Stimulated activated naive CD8-positive, alpha-beta T cell treated with anti-CD3 and anti-CD28 coated beads, Interleukin-15, Interleukin-2, amounts not matched to agents 100 ng/mL and 50 ng/mL, for 24 hours (primary cell): Measurements from ENCODE around the gene TAX1BP1.
A peak's percentile ranks its signal among the peaks of the same experiment; 100 is the strongest.
"Not testable (repeated sequence)": the region's sequence is repeated elsewhere in the genome, so short reads cannot be mapped to it uniquely, and the experiment has no call there.

ENCODE experiments used
- H3K27ac Mint-ChIP-seq: one replicate; pipeline ENCODE4 v1.8.0; 2021; ENCODE audit warnings: mild to moderate bottlenecking, mixed read lengths
- H3K27me3 Mint-ChIP-seq: one replicate; pipeline ENCODE4 v1.8.0; 2021; ENCODE audit warnings: mixed read lengths
- H3K36me3 Mint-ChIP-seq: one replicate; pipeline ENCODE4 v1.8.0; 2021; ENCODE audit warnings: low read depth, mixed read lengths
- H3K4me1 Mint-ChIP-seq: one replicate; pipeline ENCODE4 v1.8.0; 2021; ENCODE audit warnings: low read depth, mixed read lengths
- H3K4me3 Mint-ChIP-seq: one replicate; pipeline ENCODE4 v1.8.0; 2021; ENCODE audit warnings: mild to moderate bottlenecking, mixed read lengths
- H3K9me3 Mint-ChIP-seq: one replicate; pipeline ENCODE4 v1.8.0; 2021; ENCODE audit warnings: mixed read lengths

The TAX1BP1 gene

GRCh38 chr7:27836536-27836935, 96.6 kb downstream of the TAX1BP1 start:
- no peaks in the 10 kb centered on the region for H3K27me3 Mint-ChIP-seq
- no peaks in the 10 kb centered on the region for H3K9me3 Mint-ChIP-seq
- H3K4me3 Mint-ChIP-seq = no peak overlapping the region
- H3K36me3 Mint-ChIP-seq = peaks cover 38% of the 10 kb centered on the region
- peaks cover 11% of the 10 kb centered on the region for H3K4me1 Mint-ChIP-seq
- no peak overlapping the region for H3K27ac Mint-ChIP-seq

- no peaks in the 10 kb centered on the region for H3K27me3 Mint-ChIP-seq
- H3K4me1 Mint-ChIP-seq = peaks cover 11% of the 10 kb centered on the region
- H3K27ac Mint-ChIP-seq = no peak overlapping the region
- peaks cover 25% of the 10 kb centered on the region for H3K36me3 Mint-ChIP-seq
- H3K4me3 Mint-ChIP-seq = no peak overlapping the region
- no peaks in the 10 kb centered on the region for H3K9me3 Mint-ChIP-seq
These were observed 99.1 kb downstream of the TAX1BP1 start for GRCh38 chr7:27839099-27839498.

- no peak overlapping the region for H3K27ac Mint-ChIP-seq
- H3K4me3 Mint-ChIP-seq = no peak overlapping the region
- peaks cover 11% of the 10 kb centered on the region for H3K4me1 Mint-ChIP-seq
These were observed 100.4 kb downstream of the TAX1BP1 start for GRCh38 chr7:27840313-27840712.

GRCh38 chr7:27840760-27841364, 100.9 kb downstream of the TAX1BP1 start:
- Mint-ChIP-seq H3K27ac (no peak overlapping the region), H3K27me3 (no peaks in the 10 kb centered on the region), H3K4me1 (peaks cover 11% of the 10 kb centered on the region), H3K4me3 (no peak overlapping the region), H3K36me3 (peaks cover 14% of the 10 kb centered on the region), H3K9me3 (no peaks in the 10 kb centered on the region)

More at GRCh38 chr7:27840313-27840712, 100.4 kb downstream of the TAX1BP1 start:
- H3K27me3 Mint-ChIP-seq = no peaks in the 10 kb centered on the region
- no peaks in the 10 kb centered on the region for H3K9me3 Mint-ChIP-seq
- peaks cover 15% of the 10 kb centered on the region for H3K36me3 Mint-ChIP-seq

- no peaks in the 10 kb centered on the region for H3K9me3 Mint-ChIP-seq
- peaks cover 11% of the 10 kb centered on the region for H3K4me1 Mint-ChIP-seq
- H3K27me3 Mint-ChIP-seq = no peaks in the 10 kb centered on the region
- H3K27ac Mint-ChIP-seq = no peak overlapping the region
- H3K4me3 Mint-ChIP-seq = no peak overlapping the region
- peaks cover 12% of the 10 kb centered on the region for H3K36me3 Mint-ChIP-seq
These were observed 102.2 kb downstream of the TAX1BP1 start for GRCh38 chr7:27842094-27842692.

- Mint-ChIP-seq H3K9me3 (no peaks in the 10 kb centered on the region), H3K4me1 (peaks cover 11% of the 10 kb centered on the region), H3K36me3 (peaks cover 12% of the 10 kb centered on the region), H3K27ac (no peak overlapping the region), H3K27me3 (no peaks in the 10 kb centered on the region), H3K4me3 (no peak overlapping the region)
These were observed 102.9 kb downstream of the TAX1BP1 start for GRCh38 chr7:27842851-27843250.

- peaks cover 11% of the 10 kb centered on the region for H3K4me1 Mint-ChIP-seq
These were observed 103.8 kb downstream of the TAX1BP1 start for GRCh38 chr7:27843584-27844305.

GRCh38 chr7:27846388-27846787, 106.4 kb downstream of the TAX1BP1 start:
- Mint-ChIP-seq H3K27me3 (no peaks in the 10 kb centered on the region), H3K9me3 (no peaks in the 10 kb centered on the region), H3K4me1 (no peaks in the 10 kb centered on the region)

More at GRCh38 chr7:27843584-27844305, 103.8 kb downstream of the TAX1BP1 start:
- H3K36me3 Mint-ChIP-seq = peaks cover 5% of the 10 kb centered on the region
- no peaks in the 10 kb centered on the region for H3K9me3 Mint-ChIP-seq
- no peak overlapping the region for H3K27ac Mint-ChIP-seq
- H3K4me3 Mint-ChIP-seq = no peak overlapping the region
- no peaks in the 10 kb centered on the region for H3K27me3 Mint-ChIP-seq

GRCh38 chr7:27850531-27850930, 110.6 kb downstream of the TAX1BP1 start:
- Mint-ChIP-seq H3K4me1 (no peaks in the 10 kb centered on the region), H3K27me3 (no peaks in the 10 kb centered on the region), H3K36me3 (peaks cover 14% of the 10 kb centered on the region), H3K4me3 (no peak overlapping the region), H3K9me3 (no peaks in the 10 kb centered on the region), H3K27ac (no peak overlapping the region)

More at GRCh38 chr7:27846388-27846787, 106.4 kb downstream of the TAX1BP1 start:
- H3K36me3 Mint-ChIP-seq = no peaks in the 10 kb centered on the region
- no peak overlapping the region for H3K4me3 Mint-ChIP-seq
- H3K27ac Mint-ChIP-seq = no peak overlapping the region

GRCh38 chr7:27856703-27857485, 116.9 kb downstream of the TAX1BP1 start:
- H3K27ac Mint-ChIP-seq, H3K27me3 Mint-ChIP-seq, H3K9me3 Mint-ChIP-seq, H3K4me1 Mint-ChIP-seq, H3K4me3 Mint-ChIP-seq: not testable (repeated sequence)
- H3K36me3 Mint-ChIP-seq = peaks cover 26% of the 10 kb centered on the region

GRCh38 chr7:27860800-27861199, 120.8 kb downstream of the TAX1BP1 start:
- H3K4me1 Mint-ChIP-seq = no peaks in the 10 kb centered on the region
- H3K27ac Mint-ChIP-seq = peak overlapping the region; percentile 24
- H3K4me3 Mint-ChIP-seq = no peak overlapping the region
- peaks cover 15% of the 10 kb centered on the region for H3K36me3 Mint-ChIP-seq
- no peaks in the 10 kb centered on the region for H3K9me3 Mint-ChIP-seq
- no peaks in the 10 kb centered on the region for H3K27me3 Mint-ChIP-seq

GRCh38 chr7:27861747-27862146, 121.8 kb downstream of the TAX1BP1 start:
- Mint-ChIP-seq H3K27ac (no peak overlapping the region), H3K9me3 (no peaks in the 10 kb centered on the region), H3K4me1 (no peaks in the 10 kb centered on the region), H3K27me3 (no peaks in the 10 kb centered on the region), H3K36me3 (peaks cover 11% of the 10 kb centered on the region), H3K4me3 (no peak overlapping the region)

- no peaks in the 10 kb centered on the region for H3K9me3 Mint-ChIP-seq
- no peaks in the 10 kb centered on the region for H3K4me1 Mint-ChIP-seq
- no peak overlapping the region for H3K4me3 Mint-ChIP-seq
- peaks cover 9% of the 10 kb centered on the region for H3K36me3 Mint-ChIP-seq
- H3K27me3 Mint-ChIP-seq = no peaks in the 10 kb centered on the region
- no peak overlapping the region for H3K27ac Mint-ChIP-seq
These were observed 123.9 kb downstream of the TAX1BP1 start for GRCh38 chr7:27863880-27864279.

- no peak overlapping the region for H3K4me3 Mint-ChIP-seq
- H3K36me3 Mint-ChIP-seq = peaks cover 6% of the 10 kb centered on the region
- H3K4me1 Mint-ChIP-seq = no peaks in the 10 kb centered on the region
- H3K27me3 Mint-ChIP-seq = no peaks in the 10 kb centered on the region
- no peaks in the 10 kb centered on the region for H3K9me3 Mint-ChIP-seq
- H3K27ac Mint-ChIP-seq = no peak overlapping the region
These were observed 126.3 kb downstream of the TAX1BP1 start for GRCh38 chr7:27866256-27866655.
